HEK293 (cell line): ENCODE data around the gene GNLY.
"Not testable (repeated sequence)": the region's sequence is repeated elsewhere in the genome, so short reads cannot be mapped to it uniquely, and the experiment has no call there.

ENCODE experiments used
- CTCF ChIP-seq: fragments of 450-650 bp; formaldehyde crosslinking; IDR thresholded peaks from 2 replicates; pipeline ENCODE4 v1.5.1; 2016; ENCODE audit warnings: missing biosample characterization, missing genetic modification characterization
- RBAK ChIP-seq: fragments of 450-650 bp; formaldehyde crosslinking; IDR thresholded peaks from 2 replicates; pipeline ENCODE4 v1.5.1; 2016; ENCODE audit warnings: missing biosample characterization, missing genetic modification characterization
- TCF7L2 ChIP-seq: IDR thresholded peaks from 2 replicates; pipeline ENCODE4 v1.6.1; 2011; ENCODE audit warnings: low read depth, mild to moderate bottlenecking, inconsistent platforms, low read length, moderate library complexity, borderline replicate concordance
- ZNF121 ChIP-seq: fragments of 450-650 bp; formaldehyde crosslinking; IDR thresholded peaks from 2 replicates; pipeline ENCODE4 v1.5.1; 2016; ENCODE audit warnings: missing biosample characterization, missing genetic modification characterization
- ZNF157 ChIP-seq: fragments of 450-650 bp; formaldehyde crosslinking; IDR thresholded peaks from 2 replicates; pipeline ENCODE4 v1.5.1; 2016; ENCODE audit warnings: missing biosample characterization, missing genetic modification characterization
- ZNF184 ChIP-seq: fragments of 450-650 bp; IDR thresholded peaks from 2 replicates; pipeline ENCODE4 v1.5.1; 2018; ENCODE audit warnings: missing biosample characterization, mild to moderate bottlenecking, missing genetic modification characterization
- ZNF366 ChIP-seq: fragments of 450-650 bp; formaldehyde crosslinking; conservative IDR thresholded peaks from 2 replicates; pipeline ENCODE4 v1.5.1; 2016; ENCODE audit warnings: missing biosample characterization, missing genetic modification characterization
- ZNF501 ChIP-seq: fragments of 450-650 bp; formaldehyde crosslinking; IDR thresholded peaks from 2 replicates; pipeline ENCODE4 v1.5.1; 2016; ENCODE audit warnings: missing biosample characterization, missing genetic modification characterization
- ZNF513 ChIP-seq: fragments of 450-650 bp; IDR thresholded peaks from 2 replicates; pipeline ENCODE4 v1.5.1; 2018; ENCODE audit warnings: missing biosample characterization, missing genetic modification characterization
- ZNF677 ChIP-seq: fragments of 450-650 bp; IDR thresholded peaks from 2 replicates; pipeline ENCODE4 v1.5.0; 2018; ENCODE audit warnings: missing biosample characterization, mild to moderate bottlenecking, missing genetic modification characterization, moderate library complexity
- ZNF791 ChIP-seq: fragments of 450-650 bp; formaldehyde crosslinking; IDR thresholded peaks from 2 replicates; pipeline ENCODE4 v1.5.1; 2016; ENCODE audit warnings: missing biosample characterization, missing genetic modification characterization
- ZSCAN30 ChIP-seq: fragments of 450-650 bp; IDR thresholded peaks from 2 replicates; pipeline ENCODE4 v1.5.1; 2018; ENCODE audit warnings: missing biosample characterization, mild to moderate bottlenecking, missing genetic modification characterization, moderate library complexity

GRCh38 chr2:85714421-85714820 is 20.3 kb downstream of the GNLY start:
- TF ChIP-seq ZNF184 (tag by site-specific recombination); CTCF (tag by site-specific recombination); ZNF366 (tag by site-specific recombination); TCF7L2; ZNF513 (tag by site-specific recombination); RBAK; ZNF121 (tag by site-specific recombination); ZNF791 (tag by site-specific recombination); ZSCAN30 (tag by site-specific recombination); ZNF501 (tag by site-specific recombination); ZNF677 (tag by site-specific recombination); ZNF157 (tag by site-specific recombination): not testable (repeated sequence)
